ENCODE measurements around the gene GCGR. TPM values are rescaled to one million over a fixed set of nuclear protein-coding genes. Genes with fewer than 3 reads are reported as not detected.

The GCGR gene
- total and polyA plus RNA-seq, 2 of the 13 experiments (the other 11 are each of a cell fraction or from before 2014, with no cell fraction given) = 0.04 to 0.13 TPM

GRCh38 chr17:81834831-81835267, 30.9 kb downstream of the GCGR start, which contains the start of gene PPP1R27:
Gene PPP1R27, minus strand, starts transcription at chr17:81835050. Its CDS starts 97 bp downstream, at chr17:81834953.
- BruUV-seq (replicated peaks) = no TSS peak
- Histone ChIP-seq H3K36me3 (replicated peaks in 1 of 2; ENCODE audit: control insufficient read depth in 1 of 2, insufficient read depth in 2 of 2, low read length in 2 of 2) (no peaks in the 10 kb centered on the region), H3K9ac (ENCODE audit: insufficient read depth, low read depth, low read length) (peak within 1 kb of the TSS; percentile 79), H4K20me1 (ENCODE audit: insufficient read depth, low read length) (no peaks in the 10 kb centered on the region), H3K27me3 (ENCODE audit: control insufficient read depth in 1 of 2, insufficient read depth in 2 of 2, low read length in 2 of 2) (no peaks in the 10 kb centered on the region; a peak in 1 of 5 replicates), H3K4me1 (ENCODE audit: insufficient read depth, low read length) (peaks cover 69% of the 10 kb centered on the region), H3K4me3 (replicated peaks in 1 of 3; ENCODE audit: insufficient read depth in 1 of 3, low read depth in 2 of 3, low read length in 3 of 3) (peak within 1 kb of the TSS; percentile 50 to 72 (median 62); a peak in 5 of 6 replicates), H3K4me2 (ENCODE audit: low read depth, low read length) (peak within 1 kb of the TSS; percentile 84), H3K79me2 (ENCODE audit: insufficient read depth, low read length) (peaks cover 16% of the 10 kb centered on the region), H3K27ac (ENCODE audit: extremely low read length, insufficient read depth, low read length) (peak within 1 kb of the TSS; percentile 93), H3K9me3 (ENCODE audit: low read length) (no peaks in the 10 kb centered on the region), H2AFZ (ENCODE audit: low read length) (no peak within 1 kb of the TSS)
- TF ChIP-seq UBTF (CRISPR knock-in tag; IDR thresholded peaks at IDR 0.05) = no peak
- TF ChIP-seq CAMTA2 (CRISPR knock-in tag; IDR thresholded peaks at IDR 0.05; ENCODE audit: borderline replicate concordance) = 0 out of 2 replicates have a peak, but pooled peaks have one; percentile 3
- TF ChIP-seq TMF1 (CRISPR knock-in tag; IDR thresholded peaks at IDR 0.05; ENCODE audit: low read depth) = 0 out of 2 replicates have a peak, but pooled peaks have one; percentile 28
- peak; percentile 82 for TF ChIP-seq AGO2 (optimal IDR thresholded peaks at IDR 0.05; ENCODE audit: low read depth, low read length)
- TF ChIP-seq ZNF713 (CRISPR knock-in tag; IDR thresholded peaks at IDR 0.05) = no peak
- peak; percentile 20; the same call in 1 of the 2 replicates for TF ChIP-seq RBFOX2 (IDR thresholded peaks at IDR 0.05; ENCODE audit: low read depth, low read length)
- TF ChIP-seq JUND (CRISPR knock-in tag; IDR thresholded peaks at IDR 0.05) = no peak
- 0 out of 2 replicates have a peak, but pooled peaks have one; percentile 5 for TF ChIP-seq HNRNPL (IDR thresholded peaks at IDR 0.05; ENCODE audit: low read depth, low read length)
- TF ChIP-seq ZSCAN9 (CRISPR knock-in tag; IDR thresholded peaks at IDR 0.05; ENCODE audit: borderline replicate concordance) = no peak
- TF ChIP-seq SNAI1 (CRISPR knock-in tag; IDR thresholded peaks at IDR 0.05; ENCODE audit: borderline replicate concordance) = no peak
- no peak for TF ChIP-seq ZNF431 (CRISPR knock-in tag; IDR thresholded peaks at IDR 0.05; ENCODE audit: borderline replicate concordance, low read depth)
- TF ChIP-seq NCOR1 (IDR thresholded peaks at IDR 0.05; ENCODE audit: borderline replicate concordance, low read length) = no peak
- no peak for TF ChIP-seq TCF7L2 (IDR thresholded peaks at IDR 0.05; ENCODE audit: low read depth, low read length)
- 0 out of 2 replicates have a peak, but pooled peaks have one; percentile 16 for TF ChIP-seq AKAP8 (CRISPR knock-in tag; IDR thresholded peaks at IDR 0.05)
- no peak for TF ChIP-seq GTF2F1 (IDR thresholded peaks at IDR 0.05; ENCODE audit: low read length)
- TF ChIP-seq ETS1 (CRISPR knock-in tag; IDR thresholded peaks at IDR 0.05) = no peak
- no peak for TF ChIP-seq ZNF816 (CRISPR knock-in tag; IDR thresholded peaks at IDR 0.05; ENCODE audit: borderline replicate concordance)
- intact Hi-C loops (cut with micrococcal nuclease; ENCODE audit: unreplicated experiment) (no loop called here), in situ Hi-C loops (cut with HindIII; ENCODE audit: extremely low pct_ligation_motif_present, low pct_unique_long_range_greater_than_20kb) (no loop called here)
- 89% methylated on average over 26 of the region's 26 CpGs for WGBS (ENCODE audit: low lambda C conversion rate)
- ChIA-PET CTCF (ENCODE audit: low intra/inter-chr PET ratio, low total read pairs) (no interaction called here), POLR2A (interaction anchor here (2.1 to 8.9 kb wide), 5 partner anchors 8 to 121 kb away, joined by 19 to 40 read pairs (median 27); partner anchors contain the start of gene P4HB)
- ATAC-seq (no peak), FAIRE-seq (no peak), DNase-seq (ENCODE audit: low spot score) (no peak)

Data from HepG2 (cell line).